ENCODE results near the gene CARD11. TPM values are rescaled to one million over a fixed set of nuclear protein-coding genes. Genes with fewer than 3 reads are reported as not detected.

CARD11 gene
- total RNA-seq, 1 donor from 2014 or later: 0.16 TPM

- Histone ChIP-seq H3K4me1 (no peaks in the 10 kb centered on the region), H3K27me3 (ENCODE audit: low read depth) (peaks cover 71% of the 10 kb centered on the region), H3K27ac (replicated peaks) (no peak overlapping the region), H3K4me3 (no peak overlapping the region), H3K36me3 (no peaks in the 10 kb centered on the region), H3K9me3 (replicated peaks) (no peaks in the 10 kb centered on the region)
- TF ChIP-seq CTCF (IDR thresholded peaks at IDR 0.05; ENCODE audit: borderline replicate concordance): no peak
- no peak for DNase-seq
- intact Hi-C loops (cut with micrococcal nuclease): no loop called here
These were observed 103.2 kb downstream of the CARD11 start for GRCh38 chr7:2940466-2940865.

GRCh38 chr7:2939193-2939885 is 104.3 kb downstream of the CARD11 start:
- Histone ChIP-seq H3K4me1 (no peaks in the 10 kb centered on the region), H3K27ac (replicated peaks) (no peak overlapping the region), H3K9me3 (replicated peaks) (no peaks in the 10 kb centered on the region), H3K36me3 (no peaks in the 10 kb centered on the region), H3K4me3 (no peak overlapping the region), H3K27me3 (ENCODE audit: low read depth) (peaks cover 81% of the 10 kb centered on the region)
- DNase-seq: no peak
- intact Hi-C loops (cut with micrococcal nuclease): no loop called here
- TF ChIP-seq CTCF (IDR thresholded peaks at IDR 0.05; ENCODE audit: borderline replicate concordance): no peak

- H3K4me3 ChIP-seq: no peak overlapping the region
These were observed 105.0 kb downstream of the CARD11 start for GRCh38 chr7:2938514-2939192.

GRCh38 chr7:2937701-2938513 is 105.8 kb downstream of the CARD11 start:
- H3K27me3 ChIP-seq (ENCODE audit: low read depth): peaks cover 80% of the 10 kb centered on the region

More at GRCh38 chr7:2938514-2939192, 105.0 kb downstream of the CARD11 start:
- no peak for TF ChIP-seq CTCF (IDR thresholded peaks at IDR 0.05; ENCODE audit: borderline replicate concordance)
- H3K4me1 ChIP-seq: no peaks in the 10 kb centered on the region
- H3K27me3 ChIP-seq (ENCODE audit: low read depth): peaks cover 84% of the 10 kb centered on the region
- intact Hi-C loops (cut with micrococcal nuclease): no loop called here
- no peaks in the 10 kb centered on the region for H3K9me3 ChIP-seq (replicated peaks)
- no peak overlapping the region for H3K27ac ChIP-seq (replicated peaks)
- no peaks in the 10 kb centered on the region for H3K36me3 ChIP-seq
- DNase-seq: no peak

More at GRCh38 chr7:2937701-2938513, 105.8 kb downstream of the CARD11 start:
- Histone ChIP-seq H3K9me3 (replicated peaks) (no peaks in the 10 kb centered on the region), H3K4me3 (no peak overlapping the region), H3K36me3 (no peaks in the 10 kb centered on the region), H3K27ac (replicated peaks) (no peak overlapping the region), H3K4me1 (no peaks in the 10 kb centered on the region)
- intact Hi-C loops (cut with micrococcal nuclease): no loop called here
- no peak for TF ChIP-seq CTCF (IDR thresholded peaks at IDR 0.05; ENCODE audit: borderline replicate concordance)
- DNase-seq: no peak

All from left ventricle myocardium inferior (tissue), 1 donor.